ENCODE results near the gene DNAJC4.

- TF ChIP-seq CTCF (conservative IDR thresholded peaks at IDR 0.05) (no peak), ZFX (IDR thresholded peaks at IDR 0.05) (no peak)
These were observed 9.6 kb upstream of the DNAJC4 start for GRCh38 chr11:64220798-64221197.
